NCI-H460 (cell line): ENCODE data around the gene MMP10. TPM values are rescaled to one million over a fixed set of nuclear protein-coding genes. Genes with fewer than 3 reads are reported as not detected.
"Not testable (repeated sequence)": the region's sequence is repeated elsewhere in the genome, so short reads cannot be mapped to it uniquely, and the experiment has no call there.

Source experiments
- DNase-seq: peaks from one replicate; pipeline ENCODE4 v3.0.0-alpha.2; 2016; ENCODE audit warnings: low read depth; ENCODE audit errors: extremely low read depth
- total RNA-seq: library from RNA; depleted of rRNA; stranded (reverse); fragments of >200 nt; shearing (Covaris generic); gene quantifications from 2 replicates; pipeline ENCODE4 v1.2.3, GENCODE V29; 2014; rRNA removed

The MMP10 gene
- total RNA-seq, 1 experiment from 2014 or later, result 2.8 TPM

- not testable (repeated sequence) for DNase-seq
These were observed 49.5 kb downstream of the MMP10 start for GRCh38 chr11:102730944-102731343.

GRCh38 chr11:102729849-102730815 lies 50.3 kb downstream of the MMP10 start:
- no peak for DNase-seq

GRCh38 chr11:102727890-102728289 lies 52.5 kb downstream of the MMP10 start:
- DNase-seq, result no peak

GRCh38 chr11:102724904-102725500 lies 55.4 kb downstream of the MMP10 start, which contains the start of gene MMP8:
Gene MMP8 (minus strand): TSS chr11:102724954. CDS start chr11:102724855, 99 bp downstream.
- no peak for DNase-seq

GRCh38 chr11:102722821-102723220 lies 57.6 kb downstream of the MMP10 start:
- no peak for DNase-seq

Other genes with a start within 250 kb of the MMP10 start
- gene MMP7, start 249.9 kb downstream of the MMP10 start, total RNA-seq, result 0.12 and 0.75 TPM in 2 replicates
- not detected in 2 replicates for gene MMP20, start 155.3 kb downstream of the MMP10 start, total RNA-seq
- not detected in 2 replicates for gene MMP27, start 74.9 kb downstream of the MMP10 start, total RNA-seq
- not detected in 2 replicates for gene MMP8, start 55.7 kb downstream of the MMP10 start, total RNA-seq
- 23.3 and 25.2 TPM in 2 replicates for gene MMP1, start 17.5 kb upstream of the MMP10 start, total RNA-seq
- gene MMP3, start 63.0 kb upstream of the MMP10 start, total RNA-seq, result not detected in 2 replicates
- gene MMP12, start 94.4 kb upstream of the MMP10 start, total RNA-seq, result not detected in 2 replicates
- gene MMP13, start 175.1 kb upstream of the MMP10 start, total RNA-seq, result not detected in 2 replicates